Glomerular visceral epithelial cell (primary cell): ENCODE data around the gene SIN3A.

Source experiments
- DNase-seq: peaks from one replicate; pipeline ENCODE4 v3.0.0-alpha.2; 2016; ENCODE audit errors: extremely low spot score

Gene SIN3A

GRCh38 chr15:75380773-75381172 is 70.7 kb downstream of the SIN3A start:
- DNase-seq: no peak

GRCh38 chr15:75371901-75372688 is 79.4 kb downstream of the SIN3A start:
- DNase-seq: no peak

DNA sequence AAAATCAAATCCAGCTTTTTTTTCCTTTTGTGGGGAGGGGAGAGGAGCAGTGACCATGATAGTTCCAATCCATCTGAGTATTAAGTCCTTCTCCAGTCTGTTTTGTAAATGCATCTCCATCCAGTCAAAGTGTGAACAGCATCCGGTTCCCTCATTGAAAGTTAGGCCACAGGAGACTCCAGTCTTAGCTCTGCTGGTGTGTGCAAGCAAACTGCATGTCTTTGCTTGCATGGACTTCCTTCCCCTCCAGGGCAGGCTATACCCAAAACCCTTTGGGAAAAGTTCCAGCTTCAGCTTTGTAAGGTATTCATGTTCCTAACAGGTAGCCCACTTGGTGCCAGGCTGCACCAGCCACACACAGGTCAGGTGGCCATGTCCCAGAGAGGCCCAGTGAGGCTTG is 80.0 kb downstream of the SIN3A start:
- DNase-seq: no peak

GRCh38 chr15:75369897-75370581 is 81.5 kb downstream of the SIN3A start:
- no peak for DNase-seq

- no peak for DNase-seq
These were observed 82.7 kb downstream of the SIN3A start for GRCh38 chr15:75368689-75369239.

DNA sequence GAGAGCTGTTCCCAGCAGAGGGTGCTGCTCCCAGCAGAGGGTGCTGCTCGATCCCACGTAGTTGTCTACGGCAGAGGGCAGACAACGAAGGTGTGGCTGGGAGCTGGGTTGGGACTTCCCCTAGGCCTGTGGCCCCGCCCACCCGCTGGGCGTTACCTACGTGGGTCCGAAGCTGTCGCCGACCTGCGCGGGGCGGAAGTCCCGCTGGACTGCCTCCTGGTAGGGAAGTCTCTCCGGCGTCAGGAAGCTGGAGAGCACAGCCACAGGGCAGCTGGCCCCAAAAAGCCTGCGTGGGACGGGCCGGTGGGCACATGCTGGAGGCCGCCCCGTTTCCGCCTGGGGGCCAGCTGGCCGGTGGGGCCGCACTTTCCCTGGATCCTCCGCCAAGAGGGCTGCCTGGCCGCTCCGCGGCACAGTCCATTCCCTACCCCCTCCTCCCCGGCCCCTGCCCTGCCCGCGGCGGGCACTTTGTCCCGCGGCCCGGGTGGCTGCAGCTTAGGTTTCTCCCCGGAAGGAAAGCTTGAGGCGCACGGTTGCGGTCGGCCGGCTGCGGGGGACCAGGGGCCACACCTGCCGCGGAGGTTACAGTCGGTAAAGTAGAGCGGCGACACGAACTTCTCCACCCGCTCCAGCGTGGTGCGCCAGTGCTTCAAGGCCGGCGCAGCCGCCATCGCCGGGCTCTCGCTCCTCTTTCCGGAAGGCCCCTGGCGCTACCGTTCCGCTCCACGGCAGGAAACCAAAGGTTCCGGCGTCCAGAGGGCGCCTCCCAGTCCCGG is 83.4 kb downstream of the SIN3A start, which contains the start of gene MAN2C1:
TSS of gene MAN2C1 (minus strand) at position 695 of the 776 bp plus-strand sequence. CDS start at position 671, 24 bp downstream.
- peak; percentile 99 for DNase-seq

DNA sequence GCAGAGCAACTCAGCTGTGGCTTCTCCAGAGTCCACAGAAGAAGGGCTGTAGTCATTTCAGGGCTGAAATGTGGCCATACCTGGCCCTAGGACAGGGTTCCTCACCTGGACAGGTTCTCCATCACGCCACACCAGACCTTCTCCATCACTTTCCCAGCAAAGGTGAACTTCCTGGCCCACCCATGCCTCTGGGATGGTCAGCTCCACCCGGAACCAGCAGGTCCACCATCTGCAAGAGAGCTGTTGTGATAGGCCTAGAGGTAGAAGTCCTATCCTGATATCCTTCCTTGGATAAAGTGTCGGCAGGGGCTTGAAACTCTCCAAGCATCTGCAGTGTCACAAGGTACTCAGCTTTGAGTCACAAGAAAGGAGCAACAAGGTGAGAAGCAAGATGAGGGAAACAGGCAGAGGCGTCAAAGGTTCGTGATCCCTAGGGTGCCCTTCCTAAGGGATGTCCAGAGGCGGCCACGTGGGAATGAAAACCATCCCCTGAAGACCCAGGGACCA is 84.0 kb downstream of the SIN3A start:
- DNase-seq: no peak

- no peak for DNase-seq
These were observed 84.5 kb downstream of the SIN3A start for GRCh38 chr15:75367006-75367405.

GRCh38 chr15:75366163-75366562 is 85.3 kb downstream of the SIN3A start:
- no peak for DNase-seq

DNA sequence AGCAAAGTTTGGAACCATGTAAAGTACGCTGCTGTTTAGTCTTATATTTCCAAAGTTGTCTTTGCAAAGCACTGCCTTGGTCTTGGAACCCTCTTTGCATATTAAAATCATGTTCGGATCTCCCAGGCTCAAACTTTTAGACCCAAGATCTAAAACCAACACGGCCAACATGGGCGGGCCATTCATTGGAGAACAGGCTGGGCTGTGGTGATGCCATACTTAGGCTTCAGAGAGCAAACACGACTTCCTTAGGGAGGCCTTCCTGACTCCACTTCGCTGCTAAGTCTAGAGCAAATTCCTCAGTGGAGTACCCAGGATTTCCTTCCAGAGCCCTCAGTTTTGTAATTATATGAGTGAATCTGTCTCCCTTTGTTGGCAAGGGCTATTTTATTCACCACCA is 86.6 kb downstream of the SIN3A start:
- DNase-seq: no peak

DNA sequence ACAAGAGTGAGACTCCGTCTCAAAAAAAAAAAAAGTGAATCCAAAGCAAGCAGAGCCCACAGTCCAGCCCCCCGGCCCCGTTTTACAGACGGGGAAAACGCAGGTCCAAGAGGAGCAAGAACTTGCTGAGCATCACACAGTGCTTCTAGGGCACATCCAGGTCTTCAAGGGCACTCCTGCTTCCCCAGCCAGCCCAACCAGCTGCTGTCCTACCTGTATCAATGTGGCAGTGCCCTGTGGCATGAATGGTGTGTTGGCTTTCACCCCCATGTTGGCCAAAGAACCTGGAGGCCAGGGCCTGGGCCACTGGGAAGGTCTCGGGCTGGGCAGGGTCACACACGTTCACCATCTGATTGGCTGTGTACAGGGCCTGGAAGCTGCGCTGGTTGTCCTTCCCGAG is 87.7 kb downstream of the SIN3A start:
- no peak for DNase-seq

DNA sequence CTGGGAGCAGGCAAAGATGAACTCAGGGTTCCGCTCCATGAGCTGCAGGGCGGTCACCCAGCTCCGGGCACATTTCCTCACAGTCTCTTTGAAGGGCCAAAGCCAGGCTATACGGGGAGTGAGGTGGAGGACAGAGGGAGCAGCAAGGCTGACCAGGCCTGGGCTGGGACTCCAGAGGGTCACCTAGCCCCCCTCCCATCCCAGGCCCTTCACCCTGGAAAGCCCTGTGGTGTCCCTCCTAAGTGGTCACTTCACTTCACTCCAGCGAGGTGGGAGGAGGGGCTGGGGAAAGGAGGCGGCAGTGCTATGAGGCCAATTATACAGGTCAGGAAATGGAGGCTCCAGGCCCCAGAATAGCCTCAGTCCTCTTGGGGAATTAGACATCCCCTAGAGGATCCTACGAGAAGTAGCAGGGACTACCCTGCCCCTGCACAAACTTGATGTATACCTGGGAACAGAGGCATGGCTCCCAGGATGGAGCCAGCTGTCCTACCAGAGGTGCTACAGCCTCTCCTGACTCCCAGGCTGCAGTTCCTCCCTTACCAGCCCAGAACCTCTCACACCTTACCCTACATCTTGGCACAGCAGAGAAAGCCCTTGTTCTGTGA is 88.7 kb downstream of the SIN3A start:
- no peak for DNase-seq

DNA sequence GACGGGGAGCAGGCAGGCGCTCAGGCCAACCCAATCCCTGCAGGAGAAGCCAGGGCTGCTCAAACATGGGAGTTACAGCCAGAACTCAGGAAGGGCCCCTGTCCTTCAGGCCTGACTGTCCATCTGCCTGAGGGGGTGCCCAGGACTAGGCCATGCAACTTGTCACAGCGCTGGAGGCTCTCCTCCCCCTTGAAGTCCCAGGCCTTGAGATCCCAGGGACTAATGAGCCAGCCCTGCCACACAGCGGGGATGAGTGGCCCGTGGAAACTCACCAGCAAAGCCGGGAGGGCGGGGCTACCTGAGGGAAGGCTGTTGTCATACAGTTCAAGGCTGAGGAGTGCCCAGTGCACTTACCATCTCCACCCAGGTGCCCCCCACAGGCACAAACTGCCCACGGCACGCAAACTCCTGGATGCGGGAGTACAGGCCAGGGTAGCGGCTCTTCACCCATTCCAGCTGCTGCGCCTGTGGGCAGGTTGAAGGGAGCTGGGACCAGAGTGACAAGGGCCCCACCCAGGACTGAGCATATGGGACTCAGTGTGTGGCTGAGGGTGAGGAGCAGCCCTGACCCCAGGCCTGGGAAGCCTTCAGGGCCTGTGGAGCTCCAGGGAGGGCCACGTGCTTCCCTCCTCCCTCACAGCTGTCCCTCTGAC is 89.4 kb downstream of the SIN3A start:
- no peak for DNase-seq

DNA sequence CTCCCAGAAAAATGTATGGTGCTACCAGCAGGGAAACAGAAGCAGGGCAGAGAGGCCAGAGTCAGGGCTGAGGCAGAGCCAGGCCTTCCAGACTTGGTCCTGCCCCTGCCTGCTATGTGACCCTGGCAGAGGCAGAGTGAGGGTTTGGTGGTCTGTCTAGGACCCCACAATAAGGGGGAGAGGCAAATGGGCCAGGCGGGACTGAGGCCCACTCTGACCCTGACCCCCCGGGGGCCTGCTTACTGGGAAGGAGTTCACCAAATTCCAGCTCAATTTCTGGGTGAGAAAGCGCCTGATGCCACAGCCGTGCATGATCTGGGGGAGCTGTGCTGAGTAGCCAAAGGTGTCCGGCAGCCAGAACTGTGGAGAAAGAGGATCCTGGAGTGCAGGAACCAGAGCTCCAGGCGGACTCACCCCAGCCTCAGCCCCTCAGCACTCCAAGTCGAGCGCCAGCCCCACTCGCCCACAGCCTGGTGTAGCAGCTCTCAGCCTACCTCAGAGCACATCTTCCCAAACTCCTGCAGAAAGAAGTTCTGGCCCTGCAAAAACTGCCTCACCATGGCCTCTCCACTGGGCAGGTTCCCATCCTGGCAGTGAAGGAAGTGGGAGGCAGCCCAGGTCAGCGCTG is 90.0 kb downstream of the SIN3A start:
- DNase-seq: no peak

DNA sequence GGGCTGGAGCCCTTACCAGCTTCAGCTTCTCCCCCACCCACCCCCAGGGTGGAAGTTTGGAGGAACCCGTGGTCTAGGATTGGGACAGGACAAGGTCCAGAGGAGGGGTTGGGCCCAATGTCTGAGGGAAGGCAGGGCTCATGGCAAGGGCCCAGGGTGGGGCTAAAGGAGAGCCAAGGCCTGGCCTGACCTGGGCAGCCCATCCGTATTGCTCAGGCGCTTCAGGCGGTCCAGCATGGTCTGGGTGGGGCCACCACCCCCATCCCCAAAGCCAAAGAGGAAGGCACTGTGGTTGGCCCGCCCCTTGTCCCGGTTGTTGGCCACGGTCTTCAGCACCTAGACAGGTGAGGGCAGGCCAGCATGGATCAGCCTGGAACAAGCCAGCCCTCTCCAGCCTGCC is 90.6 kb downstream of the SIN3A start:
- DNase-seq: no peak

DNA sequence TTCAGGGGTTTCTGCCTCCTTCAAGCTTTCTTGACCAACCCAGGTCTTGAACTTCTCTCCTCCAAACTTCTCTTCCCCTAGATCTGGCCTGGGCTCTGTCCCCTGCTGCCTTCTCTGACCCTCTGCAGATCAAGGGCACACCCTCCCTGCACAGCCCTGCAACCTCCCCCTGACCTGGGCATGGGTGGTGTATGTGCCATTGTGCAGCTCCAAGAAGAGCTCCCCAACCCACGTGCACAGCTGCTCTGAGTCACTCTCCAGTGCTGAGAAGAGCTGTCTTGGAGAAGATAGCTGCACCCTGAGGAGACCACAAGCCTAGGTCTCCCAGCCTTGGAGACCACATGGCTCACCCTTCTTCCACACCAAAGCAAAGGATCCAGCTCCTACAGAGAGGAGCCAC is 91.1 kb downstream of the SIN3A start:
- DNase-seq: no peak

DNA sequence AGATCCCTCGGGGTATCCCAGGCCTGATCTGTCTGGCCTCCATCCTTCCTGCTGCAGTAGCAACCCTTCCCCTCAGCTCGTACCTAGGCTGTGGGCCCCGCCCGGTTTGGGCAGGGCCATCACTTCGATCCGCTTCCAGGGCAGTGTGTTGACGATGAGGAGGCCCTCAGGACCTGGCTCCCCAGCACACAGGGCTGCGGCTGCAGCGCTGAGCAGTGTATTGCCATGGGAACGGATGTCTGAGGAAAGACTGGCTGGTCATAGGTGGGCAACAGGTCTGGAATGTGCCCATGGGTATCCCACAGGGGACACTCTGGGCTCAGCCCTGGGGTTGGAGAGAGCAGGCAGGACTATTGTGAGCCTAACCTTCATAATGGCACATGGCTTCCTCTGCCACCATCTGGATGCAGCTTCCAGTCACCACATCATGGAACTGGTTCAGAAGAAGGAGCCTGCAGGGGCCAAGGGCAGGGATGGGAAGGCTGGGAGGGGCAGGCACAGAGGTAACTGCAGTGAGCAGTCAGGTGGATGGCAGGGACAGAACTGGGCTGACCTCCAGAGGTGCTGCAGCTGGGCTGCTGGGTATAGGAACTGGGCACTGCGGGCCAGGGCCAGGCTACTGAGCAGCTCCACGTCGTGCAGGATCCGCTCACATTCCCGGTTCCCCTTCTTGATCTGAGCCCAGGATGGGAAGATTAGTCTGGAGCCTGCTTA is 91.8 kb downstream of the SIN3A start:
- DNase-seq: no peak

DNA sequence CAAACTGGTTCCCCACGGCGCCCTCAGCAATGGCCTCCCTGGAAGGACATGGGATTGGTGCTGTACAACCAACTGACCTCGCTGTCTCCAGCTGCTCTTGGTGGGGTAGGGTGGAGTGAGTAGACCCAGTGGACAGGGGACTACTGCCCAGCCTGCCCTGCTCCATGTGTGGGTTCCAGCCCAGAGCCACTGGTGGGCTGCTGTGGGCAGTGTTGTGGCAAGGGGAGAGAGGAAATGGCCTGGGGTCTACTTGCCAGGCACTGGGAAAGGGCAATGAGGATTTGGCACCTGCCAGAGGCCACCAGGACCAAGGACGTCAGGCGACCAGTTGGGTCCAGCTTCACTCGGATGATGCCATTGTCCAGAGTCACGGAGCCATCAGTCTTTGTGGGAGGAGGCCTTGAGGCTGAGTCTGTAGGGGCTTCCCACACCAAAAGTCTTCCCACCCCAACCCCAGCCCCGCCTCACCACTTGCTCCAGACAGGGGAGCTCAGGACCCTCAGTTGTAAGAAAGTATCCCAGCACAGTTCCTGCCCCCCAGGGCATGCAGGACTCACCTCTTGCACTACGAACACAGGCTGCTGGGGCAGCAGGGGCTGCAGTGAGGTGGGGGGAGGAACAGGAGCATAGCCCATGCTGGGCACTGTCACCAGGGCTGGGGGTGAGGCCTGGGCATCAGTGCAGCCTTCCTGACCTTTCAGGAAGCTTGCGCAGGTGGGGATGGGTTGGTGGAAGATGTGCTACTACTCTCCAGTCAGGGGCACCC is 92.5 kb downstream of the SIN3A start:
- DNase-seq: no peak

GRCh38 chr15:75357976-75358673 is 93.4 kb downstream of the SIN3A start:
- no peak for DNase-seq
